Lower leg skin (tissue), 3 donors: ENCODE results near the gene COG2.

Source experiments
- POLR2A ChIP-seq, 2 donors: fragments of 450-650 bp; IDR thresholded peaks; one replicate each; pipeline ENCODE4 v1.6.1; 2016 to 2017; ENCODE audit warnings: antibody characterized with exemption in 2 of 2, mild to moderate bottlenecking in 1 of 2, moderate library complexity in 1 of 2
- TF ChIP-seq, protein P1 (sequence below), 3 donors: fragments of 450-650 bp; IDR thresholded peaks; one replicate each; pipeline ENCODE4 v1.5.1; 2016; ENCODE audit warnings: antibody characterized with exemption in 3 of 3, mild to moderate bottlenecking in 3 of 3, moderate library complexity in 2 of 3

DNA sequence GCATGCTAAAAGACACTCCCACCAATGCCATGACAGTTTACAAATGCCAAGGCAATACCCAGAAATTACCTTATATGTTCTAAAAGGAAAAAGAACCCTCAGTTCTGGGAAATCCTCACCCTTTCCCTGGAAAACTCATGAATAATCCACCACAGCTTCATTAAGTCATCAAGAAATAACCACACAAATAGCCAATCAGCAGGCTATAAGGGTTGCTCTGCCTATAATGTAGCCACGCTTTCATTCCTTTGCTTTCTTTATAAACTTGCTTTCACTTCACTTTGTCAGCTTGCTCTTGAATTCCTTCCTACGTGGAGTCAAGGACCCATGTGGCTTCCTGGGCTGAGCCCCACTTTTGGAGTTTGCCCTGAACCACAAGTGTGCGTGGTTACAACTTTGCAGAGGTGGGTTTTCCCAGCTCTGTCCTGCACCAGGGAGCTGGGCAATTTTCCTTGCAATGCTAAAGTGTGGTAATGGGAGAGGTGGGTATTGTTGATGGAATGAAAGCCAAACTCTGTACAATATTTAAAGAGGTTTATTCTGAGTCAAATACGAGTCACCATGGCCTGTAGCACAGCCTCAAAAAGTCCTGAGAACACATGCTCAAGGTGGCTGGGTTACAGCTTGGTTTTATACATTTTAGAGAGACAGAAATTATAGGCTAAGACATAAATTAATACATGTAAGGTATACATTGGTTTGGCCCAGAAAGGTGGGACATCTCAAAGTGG, 42.2 kb upstream of the COG2 start:
- TF ChIP-seq, protein P1, sequence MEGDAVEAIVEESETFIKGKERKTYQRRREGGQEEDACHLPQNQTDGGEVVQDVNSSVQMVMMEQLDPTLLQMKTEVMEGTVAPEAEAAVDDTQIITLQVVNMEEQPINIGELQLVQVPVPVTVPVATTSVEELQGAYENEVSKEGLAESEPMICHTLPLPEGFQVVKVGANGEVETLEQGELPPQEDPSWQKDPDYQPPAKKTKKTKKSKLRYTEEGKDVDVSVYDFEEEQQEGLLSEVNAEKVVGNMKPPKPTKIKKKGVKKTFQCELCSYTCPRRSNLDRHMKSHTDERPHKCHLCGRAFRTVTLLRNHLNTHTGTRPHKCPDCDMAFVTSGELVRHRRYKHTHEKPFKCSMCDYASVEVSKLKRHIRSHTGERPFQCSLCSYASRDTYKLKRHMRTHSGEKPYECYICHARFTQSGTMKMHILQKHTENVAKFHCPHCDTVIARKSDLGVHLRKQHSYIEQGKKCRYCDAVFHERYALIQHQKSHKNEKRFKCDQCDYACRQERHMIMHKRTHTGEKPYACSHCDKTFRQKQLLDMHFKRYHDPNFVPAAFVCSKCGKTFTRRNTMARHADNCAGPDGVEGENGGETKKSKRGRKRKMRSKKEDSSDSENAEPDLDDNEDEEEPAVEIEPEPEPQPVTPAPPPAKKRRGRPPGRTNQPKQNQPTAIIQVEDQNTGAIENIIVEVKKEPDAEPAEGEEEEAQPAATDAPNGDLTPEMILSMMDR (IDR thresholded peaks at IDR 0.05), result no peak
- no peak for TF ChIP-seq POLR2A (IDR thresholded peaks at IDR 0.05)
